H9 (cell line): ENCODE measurements around the gene PNPLA2. TPM values are rescaled to one million over a fixed set of nuclear protein-coding genes. Genes with fewer than 3 reads are reported as not detected.

ENCODE experiments used
- DNase-seq: peaks from one replicate; pipeline ENCODE4 v3.0.0-alpha.2; 2017
- H2AFZ ChIP-seq: one replicate; pipeline ENCODE4 v1.6.1; 2013; ENCODE audit warnings: mild to moderate bottlenecking, low read length, control low read depth, moderate library complexity
- H2AK5ac ChIP-seq: 2 replicates; pipeline ENCODE4 v1.6.1; 2013; ENCODE audit warnings: low read length, control low read depth, mixed read lengths; ENCODE audit not compliant: insufficient read length
- H2BK120ac ChIP-seq: one replicate; pipeline ENCODE4 v1.6.1; 2013; ENCODE audit warnings: low read depth, mild to moderate bottlenecking, low read length, control low read depth, inconsistent platforms; ENCODE audit not compliant: poor library complexity, severe bottlenecking
- H2BK12ac ChIP-seq: 2 replicates; pipeline ENCODE4 v1.6.1; 2013; ENCODE audit warnings: low read length, control low read depth, mixed read lengths, low read depth; ENCODE audit not compliant: insufficient read length
- H2BK15ac ChIP-seq: 2 replicates; pipeline ENCODE4 v1.6.1; 2013; ENCODE audit warnings: low read depth, low read length, control low read depth
- H2BK20ac ChIP-seq: one replicate; pipeline ENCODE4 v1.6.1; 2013; ENCODE audit warnings: low read depth, mild to moderate bottlenecking, low read length, control low read depth, inconsistent platforms; ENCODE audit not compliant: poor library complexity, severe bottlenecking
- H2BK5ac ChIP-seq: 2 replicates; pipeline ENCODE4 v1.6.1; 2013; ENCODE audit warnings: low read length, control low read depth, mixed read lengths; ENCODE audit not compliant: insufficient read length
- H3K14ac ChIP-seq: 2 replicates; pipeline ENCODE4 v1.6.1; 2013; ENCODE audit warnings: low read length, control low read depth; ENCODE audit not compliant: insufficient read depth
- H3K18ac ChIP-seq: 2 replicates; pipeline ENCODE4 v1.6.1; 2013; ENCODE audit warnings: low read depth, mild to moderate bottlenecking, mixed read lengths, low read length, control low read depth; ENCODE audit not compliant: insufficient read length
- H3K23ac ChIP-seq: 2 replicates; pipeline ENCODE4 v1.6.1; 2013; ENCODE audit warnings: low read length, control low read depth, mixed read lengths, low read depth; ENCODE audit not compliant: insufficient read length
- H3K23me2 ChIP-seq: 2 replicates; pipeline ENCODE4 v1.6.1; 2013; ENCODE audit warnings: low read depth, mild to moderate bottlenecking, mixed read lengths, low read length, control low read depth; ENCODE audit not compliant: insufficient read length, poor library complexity, severe bottlenecking
- H3K27ac ChIP-seq: 2 replicates; pipeline ENCODE4 v1.5.1; 2013; ENCODE audit warnings: low read length, control low read depth, mixed read lengths, low read depth; ENCODE audit not compliant: insufficient read length
- H3K27me3 ChIP-seq: 2 replicates; pipeline ENCODE4 v1.6.1; 2013; ENCODE audit warnings: low read length, control low read depth, inconsistent platforms; ENCODE audit not compliant: insufficient read depth
- H3K4ac ChIP-seq: 2 replicates; pipeline ENCODE4 v1.6.1; 2013; ENCODE audit warnings: low read depth, mild to moderate bottlenecking, control low read depth, inconsistent platforms, low read length, moderate library complexity
- H3K4me1 ChIP-seq: 2 replicates; pipeline ENCODE4 v1.6.1; 2013; ENCODE audit warnings: low read length, control low read depth, inconsistent platforms; ENCODE audit not compliant: insufficient read depth
- H3K4me2 ChIP-seq: 2 replicates; pipeline ENCODE4 v1.6.1; 2013; ENCODE audit warnings: low read length, control low read depth, mixed read lengths; ENCODE audit not compliant: insufficient read length, insufficient read depth
- H3K56ac ChIP-seq: 2 replicates; pipeline ENCODE4 v1.6.1; 2013; ENCODE audit warnings: low read depth, mild to moderate bottlenecking, mixed read lengths, low read length, control low read depth; ENCODE audit not compliant: insufficient read length
- H3K79me1 ChIP-seq: 2 replicates; pipeline ENCODE4 v1.6.1; 2013; ENCODE audit warnings: low read depth, mild to moderate bottlenecking, moderate library complexity, low read length, control low read depth, inconsistent platforms; ENCODE audit not compliant: insufficient read depth, poor library complexity, severe bottlenecking
- H3K79me2 ChIP-seq: 2 replicates; pipeline ENCODE4 v1.6.1; 2013; ENCODE audit warnings: low read length, control low read depth, inconsistent platforms; ENCODE audit not compliant: insufficient read depth
- H3K9ac ChIP-seq: 2 replicates; pipeline ENCODE4 v1.6.1; 2013; ENCODE audit warnings: low read length, control low read depth, mixed read lengths; ENCODE audit not compliant: insufficient read length; ENCODE audit errors: extremely low read depth
- H3K9me3 ChIP-seq: one replicate; pipeline ENCODE4 v1.6.1; 2013; ENCODE audit warnings: low read depth, low read length, inconsistent platforms; ENCODE audit not compliant: control insufficient read depth
- H3T11ph ChIP-seq: one replicate; pipeline ENCODE4 v1.6.1; 2013; ENCODE audit warnings: mild to moderate bottlenecking, low read length, control low read depth, inconsistent platforms
- H4K20me1 ChIP-seq: one replicate; pipeline ENCODE4 v1.6.1; 2013; ENCODE audit not compliant: control insufficient read depth, insufficient read length, insufficient read depth
- H4K5ac ChIP-seq: 2 replicates; pipeline ENCODE4 v1.6.1; 2013; ENCODE audit warnings: low read depth, mild to moderate bottlenecking, mixed read lengths, low read length, control low read depth; ENCODE audit not compliant: insufficient read length
- H4K8ac ChIP-seq: replicated peaks from 2 replicates; pipeline ENCODE4 v1.6.1; 2013; ENCODE audit warnings: low read length, control low read depth, mixed read lengths, low read depth; ENCODE audit not compliant: insufficient read length
- H4K91ac ChIP-seq: 2 replicates; pipeline ENCODE4 v1.6.1; 2013; ENCODE audit warnings: low read depth, mild to moderate bottlenecking, moderate library complexity, mixed read lengths, low read length, control low read depth; ENCODE audit not compliant: insufficient read length
- H3K27ac Mint-ChIP-seq, 3 experiments: 2 replicates in 2 of 3; 3 replicates in 1 of 3; pipeline ENCODE4 v1.8.0; 2020 to 2021; ENCODE audit warnings: mixed read lengths in 3 of 3, mild to moderate bottlenecking in 1 of 3, moderate library complexity in 1 of 3
- H3K27me3 Mint-ChIP-seq: 2 replicates; pipeline ENCODE4 v1.8.0; 2021; ENCODE audit warnings: low read depth, mild to moderate bottlenecking, moderate library complexity, mixed read lengths
- H3K36me3 Mint-ChIP-seq, 3 experiments: 2 replicates in 2 of 3; 3 replicates in 1 of 3; pipeline ENCODE4 v1.8.0; 2020 to 2021; ENCODE audit warnings: low read depth in 3 of 3, mixed read lengths in 3 of 3; ENCODE audit not compliant: insufficient read depth in 1 of 3
- H3K4me1 Mint-ChIP-seq, 2 experiments: 2 replicates each; pipeline ENCODE4 v1.8.0; 2020; ENCODE audit warnings: mixed read lengths in 2 of 2
- H3K4me3 Mint-ChIP-seq, 2 experiments: 2 replicates in 1 of 2; 3 replicates in 1 of 2; pipeline ENCODE4 v1.8.0; 2020 to 2021; ENCODE audit warnings: mild to moderate bottlenecking in 2 of 2, mixed read lengths in 2 of 2, moderate library complexity in 1 of 2
- H3K9me3 Mint-ChIP-seq, 2 experiments: 2 replicates in 1 of 2; 3 replicates in 1 of 2; pipeline ENCODE4 v1.8.0; 2020; ENCODE audit warnings: mild to moderate bottlenecking in 2 of 2, mixed read lengths in 2 of 2, moderate library complexity in 1 of 2
- WGBS: extraction: QIAGEN DNeasy Blood & Tissue Kit; methylation state at CpG from one replicate; pipeline ENCODE4 v1.1.7; 2013; ENCODE audit warnings: missing lambda C conversion rate, low lambda C conversion rate, mixed read lengths; ENCODE audit not compliant: insufficient read length; ENCODE audit errors: extremely low coverage; 5-methylcytosine and 5-hydroxymethylcytosine counted together
- total RNA-seq: library from RNA; stranded (reverse); gene quantifications from 2 replicates; pipeline ENCODE4 v1.2.1, GENCODE V29; 2021
- TF ChIP-seq, protein P1 (sequence below): fragments of 200-600 bp; sonication (generic); conservative IDR thresholded peaks from 3 replicates; pipeline ENCODE4 v1.8.0; 2021; ENCODE audit warnings: antibody characterized with exemption, mild to moderate bottlenecking

PNPLA2 gene
- total RNA-seq, 1 experiment from 2014 or later: 67.3 TPM

GRCh38 chr11:819943-820649, 1.4 kb downstream of the PNPLA2 start:
- no peak overlapping the region for H4K8ac ChIP-seq
- H3K4me3 Mint-ChIP-seq: peak overlapping the region; percentile 76 to 87

More at GRCh38 chr11:819943-820649, 1.4 kb downstream of the PNPLA2 start:
- Histone ChIP-seq H3K9me3 (no peaks in the 10 kb centered on the region), H3K27me3 (no peaks in the 10 kb centered on the region), H3K79me2 (no peaks in the 10 kb centered on the region), H4K5ac (no peak overlapping the region), H3K4me2 (peak overlapping the region; percentile 46), H2BK12ac (no peak overlapping the region), H3K56ac (no peak overlapping the region), H3K9ac (no peak overlapping the region), H3K14ac (no peak overlapping the region; the same call in 1 of the 2 replicates), H2BK5ac (no peak overlapping the region), H2AFZ (no peak overlapping the region), H3K79me1 (no peaks in the 10 kb centered on the region), H3K27ac (no peak overlapping the region), H4K20me1 (no peaks in the 10 kb centered on the region), H3K4me1 (no peaks in the 10 kb centered on the region), H2BK20ac (no peak overlapping the region), H2BK15ac (no peak overlapping the region), H3T11ph (no peak overlapping the region), H4K91ac (no peak overlapping the region), H2AK5ac (no peak overlapping the region), H3K23ac (no peak overlapping the region), H3K18ac (no peak overlapping the region), H3K23me2 (peaks cover 5% of the 10 kb centered on the region), H3K4ac (no peak overlapping the region), H2BK120ac (no peak overlapping the region)
- TF ChIP-seq, protein P1, sequence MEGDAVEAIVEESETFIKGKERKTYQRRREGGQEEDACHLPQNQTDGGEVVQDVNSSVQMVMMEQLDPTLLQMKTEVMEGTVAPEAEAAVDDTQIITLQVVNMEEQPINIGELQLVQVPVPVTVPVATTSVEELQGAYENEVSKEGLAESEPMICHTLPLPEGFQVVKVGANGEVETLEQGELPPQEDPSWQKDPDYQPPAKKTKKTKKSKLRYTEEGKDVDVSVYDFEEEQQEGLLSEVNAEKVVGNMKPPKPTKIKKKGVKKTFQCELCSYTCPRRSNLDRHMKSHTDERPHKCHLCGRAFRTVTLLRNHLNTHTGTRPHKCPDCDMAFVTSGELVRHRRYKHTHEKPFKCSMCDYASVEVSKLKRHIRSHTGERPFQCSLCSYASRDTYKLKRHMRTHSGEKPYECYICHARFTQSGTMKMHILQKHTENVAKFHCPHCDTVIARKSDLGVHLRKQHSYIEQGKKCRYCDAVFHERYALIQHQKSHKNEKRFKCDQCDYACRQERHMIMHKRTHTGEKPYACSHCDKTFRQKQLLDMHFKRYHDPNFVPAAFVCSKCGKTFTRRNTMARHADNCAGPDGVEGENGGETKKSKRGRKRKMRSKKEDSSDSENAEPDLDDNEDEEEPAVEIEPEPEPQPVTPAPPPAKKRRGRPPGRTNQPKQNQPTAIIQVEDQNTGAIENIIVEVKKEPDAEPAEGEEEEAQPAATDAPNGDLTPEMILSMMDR: no peak
- no CpG with 5 or more reads among the region's 47 CpGs for WGBS
- H3K36me3 Mint-ChIP-seq: peaks cover 2 to 23% (median 10%) of the 10 kb centered on the region in 3 experiments; a peak in 6 of 7 replicates
- H3K4me1 Mint-ChIP-seq: peaks cover 11 to 25% of the 10 kb centered on the region in 2 experiments
- peak; percentile 83 for DNase-seq
- H3K27me3 Mint-ChIP-seq: peaks cover 4% of the 10 kb centered on the region
- H3K9me3 Mint-ChIP-seq: no peaks in the 10 kb centered on the region; a peak in 1 of 5 replicates
- peak overlapping the region in 1 of 3 experiments; percentile 85; a peak in 1 of 7 replicates for H3K27ac Mint-ChIP-seq
